ENCODE data around the gene PTPRD.

PTPRD gene

DNA sequence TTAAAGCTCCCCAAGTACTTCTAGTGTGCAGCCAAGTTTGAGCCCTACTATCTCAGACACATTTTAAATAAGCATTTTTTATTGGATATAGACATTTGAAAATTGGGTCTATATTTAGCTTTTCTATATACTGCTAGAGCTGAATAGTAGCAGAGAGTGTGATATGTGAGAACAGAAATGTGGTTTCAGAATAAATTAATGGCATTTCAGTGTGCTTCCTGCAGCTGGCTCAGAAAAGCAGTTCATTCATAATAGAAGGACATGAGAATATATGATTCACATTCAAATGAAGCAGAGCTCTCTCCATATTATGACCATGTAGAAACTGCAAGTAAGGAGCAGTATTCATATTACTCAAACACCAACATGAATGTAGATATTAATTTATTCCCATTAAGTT is 464.0 kb downstream of the PTPRD start:
- TF ChIP-seq, protein P1, sequence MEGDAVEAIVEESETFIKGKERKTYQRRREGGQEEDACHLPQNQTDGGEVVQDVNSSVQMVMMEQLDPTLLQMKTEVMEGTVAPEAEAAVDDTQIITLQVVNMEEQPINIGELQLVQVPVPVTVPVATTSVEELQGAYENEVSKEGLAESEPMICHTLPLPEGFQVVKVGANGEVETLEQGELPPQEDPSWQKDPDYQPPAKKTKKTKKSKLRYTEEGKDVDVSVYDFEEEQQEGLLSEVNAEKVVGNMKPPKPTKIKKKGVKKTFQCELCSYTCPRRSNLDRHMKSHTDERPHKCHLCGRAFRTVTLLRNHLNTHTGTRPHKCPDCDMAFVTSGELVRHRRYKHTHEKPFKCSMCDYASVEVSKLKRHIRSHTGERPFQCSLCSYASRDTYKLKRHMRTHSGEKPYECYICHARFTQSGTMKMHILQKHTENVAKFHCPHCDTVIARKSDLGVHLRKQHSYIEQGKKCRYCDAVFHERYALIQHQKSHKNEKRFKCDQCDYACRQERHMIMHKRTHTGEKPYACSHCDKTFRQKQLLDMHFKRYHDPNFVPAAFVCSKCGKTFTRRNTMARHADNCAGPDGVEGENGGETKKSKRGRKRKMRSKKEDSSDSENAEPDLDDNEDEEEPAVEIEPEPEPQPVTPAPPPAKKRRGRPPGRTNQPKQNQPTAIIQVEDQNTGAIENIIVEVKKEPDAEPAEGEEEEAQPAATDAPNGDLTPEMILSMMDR (IDR thresholded peaks at IDR 0.05; ENCODE audit: extremely low read depth, missing control alignments) = no peak
- DNase-seq (ENCODE audit: low spot score) = no peak

DNA sequence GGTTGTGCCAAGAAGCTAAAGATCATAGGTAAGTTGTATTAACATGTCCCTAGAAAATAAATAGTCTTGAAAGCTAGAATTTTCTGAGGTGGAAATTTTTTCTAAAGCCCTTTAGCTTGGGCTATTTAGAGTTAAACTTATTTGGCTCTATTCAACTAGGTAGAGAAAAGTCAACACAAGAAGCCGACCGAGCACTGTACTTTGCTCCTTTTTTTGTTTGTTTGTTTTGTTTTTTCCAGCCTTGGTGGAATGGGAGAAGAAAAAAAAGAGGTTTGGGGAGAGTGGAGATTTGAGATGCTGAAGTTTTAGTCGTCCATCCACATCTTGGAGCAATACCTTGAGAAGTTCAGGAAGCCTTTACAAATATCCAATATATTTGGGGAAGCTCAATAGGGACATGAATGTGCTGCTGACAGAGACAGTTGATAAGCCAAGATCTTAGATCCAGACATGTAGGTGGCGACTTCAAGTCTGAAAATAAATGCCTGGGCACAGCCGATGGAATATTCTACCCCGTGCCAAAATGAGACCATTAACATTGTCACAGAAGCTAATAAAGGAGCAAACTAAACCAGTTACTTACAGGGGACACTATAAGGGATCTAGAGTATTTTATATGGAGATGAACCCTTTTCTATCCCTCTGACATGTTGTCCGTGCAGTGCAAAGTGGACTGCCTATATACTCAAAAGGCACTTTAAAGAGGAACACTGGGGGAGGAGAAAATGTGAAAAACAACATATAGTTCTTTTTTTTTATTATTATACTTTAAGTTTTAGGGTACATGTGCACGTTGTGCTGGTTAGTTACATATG is 466.1 kb downstream of the PTPRD start:
- DNase-seq (ENCODE audit: low spot score) = no peak
- TF ChIP-seq, protein P1 (IDR thresholded peaks at IDR 0.05; ENCODE audit: extremely low read depth, missing control alignments) = no peak

DNA sequence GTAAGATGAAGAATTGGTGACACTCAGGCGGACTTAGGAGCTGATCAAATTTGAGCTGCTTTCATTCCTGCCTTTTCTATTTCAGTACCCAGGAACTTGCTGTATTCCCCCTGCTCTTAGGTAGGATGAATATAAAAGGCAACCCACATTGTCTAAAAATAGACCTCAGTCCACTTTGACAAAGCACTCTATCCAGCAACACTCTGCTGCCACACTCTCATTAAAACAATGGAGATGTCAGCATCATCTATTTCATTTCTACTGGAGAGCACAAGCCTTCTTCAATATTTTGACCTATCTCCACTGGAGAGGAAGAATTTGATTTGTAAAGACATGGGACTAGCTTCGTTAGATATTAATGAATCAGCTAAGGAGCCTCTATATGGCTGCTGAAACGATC is 468.4 kb downstream of the PTPRD start:
- no peak for DNase-seq (ENCODE audit: low spot score)
- TF ChIP-seq, protein P1 (IDR thresholded peaks at IDR 0.05; ENCODE audit: extremely low read depth, missing control alignments) = no peak

DNA sequence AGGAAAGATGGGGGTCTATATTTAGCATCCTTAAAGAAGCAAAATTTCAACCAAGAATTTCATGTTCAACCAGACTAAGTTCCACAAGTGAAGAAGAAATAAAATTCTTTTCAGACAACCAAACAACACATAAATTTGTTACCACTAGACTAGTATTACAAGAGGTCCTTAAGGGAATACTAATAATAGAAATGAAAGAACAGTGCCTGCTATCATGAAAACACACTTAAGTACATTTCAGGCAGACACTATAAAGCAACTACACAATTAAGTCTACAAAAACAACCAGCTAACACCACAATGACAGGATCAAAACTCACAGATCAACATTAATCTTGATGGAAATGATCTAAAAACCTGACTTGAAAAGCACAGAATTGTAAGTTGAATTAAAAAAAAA is 477.2 kb downstream of the PTPRD start:
- DNase-seq (ENCODE audit: low spot score) = no peak
- TF ChIP-seq, protein P1 (IDR thresholded peaks at IDR 0.05; ENCODE audit: extremely low read depth, missing control alignments) = no peak

DNA sequence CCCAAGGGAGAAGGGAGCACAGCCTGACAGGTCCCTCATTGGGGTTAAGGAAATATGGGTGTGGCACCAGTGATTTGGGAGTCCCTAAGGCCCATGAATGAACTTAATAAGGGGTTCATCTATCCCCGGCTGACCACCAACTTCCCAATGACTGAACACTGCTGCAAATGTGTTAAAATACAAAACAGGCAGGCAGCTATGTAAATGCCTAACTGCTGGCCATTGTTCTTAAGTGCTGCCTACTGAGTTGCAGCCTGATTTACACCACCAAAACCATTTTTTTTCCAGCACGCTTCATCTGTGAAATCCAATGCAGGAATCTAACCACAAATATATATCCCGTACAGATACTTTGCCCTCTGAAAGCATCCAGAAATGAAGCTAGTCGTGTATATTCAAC is 478.5 kb downstream of the PTPRD start:
- TF ChIP-seq, protein P1 (IDR thresholded peaks at IDR 0.05; ENCODE audit: extremely low read depth, missing control alignments) = no peak
- no peak for DNase-seq (ENCODE audit: low spot score)

DNA sequence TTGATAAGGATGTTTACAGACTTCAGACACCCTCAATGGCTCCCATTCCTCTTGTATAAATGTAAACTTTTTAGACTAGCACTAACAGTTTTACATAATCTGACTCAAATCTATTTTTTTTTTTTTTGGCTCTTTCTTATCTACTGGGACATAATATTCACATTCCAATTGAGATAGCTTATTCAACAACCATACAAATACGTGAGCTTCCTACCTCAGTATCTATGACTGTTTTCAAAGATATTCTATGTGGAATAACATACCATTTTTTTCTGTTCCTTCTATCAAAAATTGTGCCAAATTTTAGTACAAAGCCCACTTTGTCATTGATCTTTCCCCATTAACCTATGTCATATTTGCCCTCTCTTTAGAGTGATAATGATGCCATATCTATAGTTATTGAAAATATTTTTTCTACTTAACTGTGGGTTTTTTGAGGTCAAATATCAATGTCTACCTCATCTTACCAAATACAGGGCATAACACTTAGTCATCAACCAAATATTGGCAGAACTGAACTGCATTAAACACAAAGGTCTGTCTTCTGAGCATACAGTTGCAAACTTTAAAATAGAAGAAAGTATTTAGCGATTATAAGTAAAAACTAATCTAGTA is 482.6 kb downstream of the PTPRD start:
- TF ChIP-seq, protein P1 (IDR thresholded peaks at IDR 0.05; ENCODE audit: extremely low read depth, missing control alignments) = no peak
- DNase-seq (ENCODE audit: low spot score) = no peak

DNA sequence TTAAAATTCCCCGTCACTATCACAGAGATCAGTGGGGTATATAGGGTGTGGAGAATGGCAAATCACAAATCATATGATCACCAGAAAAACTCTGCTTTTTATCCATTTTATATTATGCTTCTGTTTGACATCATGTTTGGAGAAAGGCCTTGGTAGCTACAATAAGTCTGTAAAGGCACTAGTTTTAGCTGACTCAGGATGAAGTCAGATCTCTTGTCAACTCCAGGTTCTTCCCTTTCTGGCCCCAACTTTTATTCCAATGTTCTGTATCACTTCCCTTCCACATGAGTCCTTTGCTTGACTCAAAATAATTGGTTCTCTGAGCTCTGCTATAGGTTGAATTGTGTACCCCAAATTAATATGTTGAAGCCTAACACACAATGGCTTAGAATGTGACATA is 484.9 kb downstream of the PTPRD start:
- DNase-seq (ENCODE audit: low spot score) = no peak
- TF ChIP-seq, protein P1 (IDR thresholded peaks at IDR 0.05; ENCODE audit: extremely low read depth, missing control alignments) = no peak

All from GM20000 (cell line).